GM12878 (cell line): Measurements from ENCODE around the gene HCFC2. TPM values are rescaled to one million over a fixed set of nuclear protein-coding genes. Genes with fewer than 3 reads are reported as not detected.

Experiments
- ATAC-seq: fragments of 200-7000 bp; cut with Tn5 transposase; 3 replicates; pipeline ENCODE4 v1.9.1; 2020; ENCODE audit warnings: mild to moderate bottlenecking, moderate library complexity
- BruUV-seq: library from RNA; stranded (reverse); fragments of 400-500 nt; replicated peaks from 2 replicates; lab custom pipeline; 2021; lab: Mats Ljungman, UMichigan
- CTCF ChIA-PET: fragments of 300-600 bp; sonication (Branson Sonifier 250); formaldehyde crosslinking; extraction: SDS; loops from one replicate; lab custom pipeline; 2021; ENCODE audit warnings: inconsistent platforms; lab: Yijun Ruan, JAX
- POLR2A ChIA-PET: fragments of 350-600 bp; formaldehyde crosslinking; extraction: SDS; loops from one replicate; lab custom pipeline; 2021; ENCODE audit warnings: inconsistent platforms; lab: Charles Lee
- RAD21 ChIA-PET: fragments of 300-600 bp; sonication (Branson Sonifier 250); formaldehyde crosslinking; loops from one replicate; lab custom pipeline; 2023; ENCODE audit warnings: antibody characterized with exemption; ENCODE audit not compliant: unreplicated experiment; lab: Charles Lee
- SMC1A ChIA-PET: fragments of 300-600 bp; sonication (Branson Sonifier 250); formaldehyde crosslinking; loops from one replicate; lab custom pipeline; 2023; ENCODE audit not compliant: unreplicated experiment, uncharacterized antibody; lab: Charles Lee
- DNase-seq: peaks from one replicate; pipeline ENCODE4 v3.0.0-alpha.2; 2011; ENCODE audit warnings: low read depth, low spot score
- FAIRE-seq: peaks from 3 replicates; lab custom pipeline; 2011; peaks lifted over from hg19 to GRCh38; lab: Jason Lieb, UNC
- H2AFZ ChIP-seq: 2 replicates; pipeline ENCODE4 v1.6.0; 2011; ENCODE audit warnings: low read depth, low read length, control low read depth; ENCODE audit not compliant: control insufficient read depth
- H3K27ac ChIP-seq: 2 replicates; pipeline ENCODE4 v1.5.1; 2011; ENCODE audit warnings: control low read depth; ENCODE audit not compliant: control insufficient read depth, insufficient read depth
- H3K27me3 ChIP-seq, 2 experiments: replicated peaks in 1 of 2; 2 replicates each; pipeline versions ENCODE4 v1.6.0 to v1.6.1; 2011; ENCODE audit warnings: low read length in 1 of 2; ENCODE audit not compliant: control insufficient read depth in 2 of 2, insufficient read depth in 2 of 2
- H3K36me3 ChIP-seq, 2 experiments: 2 replicates each; pipeline ENCODE4 v1.5.1; 2011; ENCODE audit warnings: low read length in 1 of 2; ENCODE audit not compliant: control insufficient read depth in 2 of 2, insufficient read depth in 2 of 2
- H3K4me1 ChIP-seq: 2 replicates; pipeline ENCODE4 v1.6.1; 2011; ENCODE audit warnings: mild to moderate bottlenecking, low read length, moderate library complexity, mixed read lengths; ENCODE audit not compliant: control insufficient read depth, insufficient read depth
- H3K4me2 ChIP-seq: 2 replicates; pipeline ENCODE4 v1.6.0; 2011; ENCODE audit warnings: control low read depth; ENCODE audit not compliant: control insufficient read depth, insufficient read depth
- H3K4me3 ChIP-seq: fragments of 200-600 bp; sonication (generic); 2 replicates; pipeline ENCODE4 v1.5.1; 2016
- H3K79me2 ChIP-seq: 2 replicates; pipeline ENCODE4 v1.6.0; 2011; ENCODE audit warnings: low read length; ENCODE audit not compliant: control insufficient read depth, insufficient read depth
- H3K9ac ChIP-seq: 2 replicates; pipeline ENCODE4 v1.8.0; 2011; ENCODE audit warnings: low read length, control low read depth, mixed read lengths; ENCODE audit not compliant: control insufficient read depth, insufficient read depth
- H3K9me3 ChIP-seq: replicated peaks from 3 replicates; pipeline ENCODE4 v1.5.1; 2011; ENCODE audit warnings: mild to moderate bottlenecking, low read length; ENCODE audit not compliant: control insufficient read depth, insufficient read depth
- H4K20me1 ChIP-seq: 2 replicates; pipeline ENCODE4 v1.6.0; 2011; ENCODE audit not compliant: control insufficient read depth, insufficient read depth
- BCLAF1 ChIP-seq: fragments of 450-650 bp; IDR thresholded peaks from 2 replicates; pipeline ENCODE4 v1.6.1; 2017; ENCODE audit warnings: antibody characterized with exemption, mild to moderate bottlenecking, moderate library complexity
- E4F1 ChIP-seq: fragments of 450-650 bp; IDR thresholded peaks from 2 replicates; pipeline ENCODE4 v1.6.1; 2018; ENCODE audit warnings: borderline replicate concordance, mild to moderate bottlenecking; ENCODE audit not compliant: partially characterized antibody
- GABPA ChIP-seq: IDR thresholded peaks from 2 replicates; pipeline ENCODE4 v1.6.1; 2014; ENCODE audit warnings: antibody characterized with exemption, low read depth, mild to moderate bottlenecking, inconsistent platforms
- HDAC6 ChIP-seq: fragments of 200-600 bp; sonication (generic); IDR thresholded peaks from one replicate; pipeline ENCODE4 v1.8.0; 2017; ENCODE audit warnings: antibody characterized with exemption; ENCODE audit not compliant: unreplicated experiment
- LARP7 ChIP-seq: fragments of 450-650 bp; IDR thresholded peaks from 2 replicates; pipeline ENCODE4 v1.6.1; 2017; ENCODE audit warnings: mild to moderate bottlenecking
- NFIC ChIP-seq: IDR thresholded peaks from 2 replicates; pipeline ENCODE4 v1.6.1; 2012; ENCODE audit warnings: low read depth, mild to moderate bottlenecking, inconsistent platforms, low read length, moderate library complexity
- NR2F1 ChIP-seq: fragments of 450-650 bp; conservative IDR thresholded peaks from 2 replicates; pipeline ENCODE4 v1.6.1; 2017; ENCODE audit warnings: mild to moderate bottlenecking
- STAT3 ChIP-seq: IDR thresholded peaks from 2 replicates; pipeline ENCODE4 v1.6.1; 2011; ENCODE audit warnings: low read depth, low read length, improper control_type of control experiment
- TARDBP ChIP-seq: IDR thresholded peaks from 2 replicates; pipeline ENCODE4 v1.6.1; 2016; ENCODE audit warnings: borderline replicate concordance
- YBX1 ChIP-seq: fragments of 450-650 bp; IDR thresholded peaks from 2 replicates; pipeline ENCODE4 v1.6.1; 2016; ENCODE audit warnings: antibody characterized with exemption
- YY1 ChIP-seq: IDR thresholded peaks from 2 replicates; pipeline ENCODE4 v1.6.1; 2011; ENCODE audit warnings: low read depth, mild to moderate bottlenecking, low read length
- WGBS: methylation state at CpG from one replicate; pipeline ENCODE4 v1.1.6; 2016; ENCODE audit warnings: low lambda C conversion rate; ENCODE audit not compliant: insufficient replicate concordance, insufficient coverage; ENCODE audit errors: missing lambda C conversion rate; 5-methylcytosine and 5-hydroxymethylcytosine counted together
- in situ Hi-C: fragments of 300-500 bp; cut with MboI; formaldehyde crosslinking; loops from 9 replicates; pipeline ENCODE4 v1.14.3; 2018; ENCODE audit warnings: mixed read lengths
- intact Hi-C: fragments of 100-400 bp; cut with micrococcal nuclease; formaldehyde crosslinking; loops from one replicate; pipeline ENCODE4 v1.14.2; 2022; ENCODE audit not compliant: unreplicated experiment
- polyA plus RNA-seq, 11 experiments: library from polyadenylated mRNA; depleted of rRNA in 4 of 11; unstranded in 6 of 11; stranded (reverse) in 5 of 11; fragments of >200 nt; fragmentation: Nextera tagmentation in 4 of 11; fragmentation: Illumina TruSeq in 1 of 11; extraction: Ambion mirVana in 4 of 11; extraction: Trizol in 1 of 11; gene quantifications; 1 replicate in 1 of 11; 2 replicates in 10 of 11; pipeline versions ENCODE4 v1.2.1 to v1.2.3, GENCODE V29; 2011 to 2016; ENCODE audit warnings: inconsistent platforms in 2 of 11, missing spikeins in 2 of 11, low read depth in 1 of 11
- total RNA-seq, 4 experiments: library from RNA; depleted of rRNA in 3 of 4; stranded (reverse); fragments of >200 nt in 3 of 4; fragmentation: Illumina TruSeq in 1 of 4; extraction: Trizol in 1 of 4; gene quantifications; 2 replicates each; pipeline versions ENCODE4 v1.2.1 to v1.2.3, GENCODE V29; 2013 to 2021
- TF ChIP-seq, protein P1 (sequence below): fragments of 450-650 bp; IDR thresholded peaks from 2 replicates; pipeline ENCODE4 v1.6.1; 2017; ENCODE audit warnings: mild to moderate bottlenecking, moderate library complexity

Gene HCFC2
- total and polyA plus RNA-seq, 10 of the 15 experiments (the other 5 are each of a cell fraction or from before 2014, with no cell fraction given): 1.8 to 14.2 (median 9.3) TPM

DNA sequence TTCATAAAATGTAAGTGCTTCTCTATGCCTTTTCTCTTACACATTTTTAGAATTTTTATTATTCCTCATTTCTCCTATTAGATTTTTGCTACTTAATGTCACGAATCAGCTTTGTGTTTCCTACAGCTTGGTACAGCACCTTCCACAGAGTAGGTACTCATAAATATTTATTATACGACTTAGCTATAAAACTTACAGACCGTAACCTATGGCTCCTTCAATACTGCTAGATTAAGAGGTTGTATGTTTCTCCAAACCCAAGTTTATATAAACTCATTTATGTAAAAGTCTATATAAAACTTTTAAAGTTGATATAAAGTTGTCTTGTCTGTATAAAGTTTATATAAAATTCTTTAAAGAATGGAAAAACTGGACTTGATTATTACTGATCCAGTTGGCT lies 62.2 kb downstream of the HCFC2 start:
- H3K36me3 ChIP-seq: peaks cover 2 to 3% of the 10 kb centered on the region in 2 experiments
- H3K27ac ChIP-seq: no peak overlapping the region
- H3K27me3 ChIP-seq: no peaks in the 10 kb centered on the region
- H3K9me3 ChIP-seq: no peaks in the 10 kb centered on the region
- WGBS: 90% methylated on average over 3 of the region's 3 CpGs
- H3K9ac ChIP-seq: no peak overlapping the region
- H3K4me3 ChIP-seq: no peak overlapping the region
- BruUV-seq: no TSS peak
- ChIA-PET RAD21 (no interaction called here), SMC1A (interaction anchor here (0.7 to 3.4 kb wide), 4 partner anchors 9 to 309 kb away, joined by 3 to 15 read pairs (median 4); no protein-coding TSS in a partner anchor), POLR2A (no interaction called here), CTCF (interaction anchor here (1.3 to 5.4 kb wide), 2 partner anchors 17 to 242 kb away, joined by 3 to 35 read pairs; no protein-coding TSS in a partner anchor)
- DNase-seq (no peak), ATAC-seq (no peak), FAIRE-seq (no peak)
- no peaks in the 10 kb centered on the region for H4K20me1 ChIP-seq
- no peak overlapping the region for H3K4me2 ChIP-seq
- no peak overlapping the region for H2AFZ ChIP-seq
- no peaks in the 10 kb centered on the region for H3K79me2 ChIP-seq
- H3K4me1 ChIP-seq: no peaks in the 10 kb centered on the region
- in situ Hi-C loops: no loop called here
- TF ChIP-seq NR2F1: no peak
- TF ChIP-seq YY1: no peak
- no peak for TF ChIP-seq GABPA
- no peak for TF ChIP-seq LARP7
- no peak for TF ChIP-seq NFIC
- TF ChIP-seq TARDBP: no peak
- TF ChIP-seq, protein P1, sequence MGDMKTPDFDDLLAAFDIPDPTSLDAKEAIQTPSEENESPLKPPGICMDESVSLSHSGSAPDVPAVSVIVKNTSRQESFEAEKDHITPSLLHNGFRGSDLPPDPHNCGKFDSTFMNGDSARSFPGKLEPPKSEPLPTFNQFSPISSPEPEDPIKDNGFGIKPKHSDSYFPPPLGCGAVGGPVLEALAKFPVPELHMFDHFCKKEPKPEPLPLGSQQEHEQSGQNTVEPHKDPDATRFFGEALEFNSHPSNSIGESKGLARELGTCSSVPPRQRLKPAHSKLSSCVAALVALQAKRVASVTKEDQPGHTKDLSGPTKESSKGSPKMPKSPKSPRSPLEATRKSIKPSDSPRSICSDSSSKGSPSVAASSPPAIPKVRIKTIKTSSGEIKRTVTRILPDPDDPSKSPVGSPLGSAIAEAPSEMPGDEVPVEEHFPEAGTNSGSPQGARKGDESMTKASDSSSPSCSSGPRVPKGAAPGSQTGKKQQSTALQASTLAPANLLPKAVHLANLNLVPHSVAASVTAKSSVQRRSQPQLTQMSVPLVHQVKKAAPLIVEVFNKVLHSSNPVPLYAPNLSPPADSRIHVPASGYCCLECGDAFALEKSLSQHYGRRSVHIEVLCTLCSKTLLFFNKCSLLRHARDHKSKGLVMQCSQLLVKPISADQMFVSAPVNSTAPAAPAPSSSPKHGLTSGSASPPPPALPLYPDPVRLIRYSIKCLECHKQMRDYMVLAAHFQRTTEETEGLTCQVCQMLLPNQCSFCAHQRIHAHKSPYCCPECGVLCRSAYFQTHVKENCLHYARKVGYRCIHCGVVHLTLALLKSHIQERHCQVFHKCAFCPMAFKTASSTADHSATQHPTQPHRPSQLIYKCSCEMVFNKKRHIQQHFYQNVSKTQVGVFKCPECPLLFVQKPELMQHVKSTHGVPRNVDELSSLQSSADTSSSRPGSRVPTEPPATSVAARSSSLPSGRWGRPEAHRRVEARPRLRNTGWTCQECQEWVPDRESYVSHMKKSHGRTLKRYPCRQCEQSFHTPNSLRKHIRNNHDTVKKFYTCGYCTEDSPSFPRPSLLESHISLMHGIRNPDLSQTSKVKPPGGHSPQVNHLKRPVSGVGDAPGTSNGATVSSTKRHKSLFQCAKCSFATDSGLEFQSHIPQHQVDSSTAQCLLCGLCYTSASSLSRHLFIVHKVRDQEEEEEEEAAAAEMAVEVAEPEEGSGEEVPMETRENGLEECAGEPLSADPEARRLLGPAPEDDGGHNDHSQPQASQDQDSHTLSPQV: no peak
- TF ChIP-seq YBX1: no peak
- TF ChIP-seq E4F1: no peak
- no peak for TF ChIP-seq BCLAF1
- no peak for TF ChIP-seq STAT3
- no peak for TF ChIP-seq HDAC6
- intact Hi-C loops: no loop called here
